Measurements from ENCODE around the gene GALNT10.

The GALNT10 gene

GRCh38 chr5:154242442-154242841 is 51.9 kb downstream of the GALNT10 start:
- in situ Hi-C loops (cut with MboI; ENCODE audit: low sequenced_read_pairs): no loop called here
- no peaks in the 10 kb centered on the region for H3K36me3 ChIP-seq (replicated peaks)
- H3K4me3 ChIP-seq: no peak overlapping the region
- H3K27me3 ChIP-seq (ENCODE audit: low read depth): no peaks in the 10 kb centered on the region
- H3K9me3 ChIP-seq: no peaks in the 10 kb centered on the region
- peak in 1 of 2 experiments; percentile 40 for DNase-seq (ENCODE audit: low spot score in 2 of 2)
- peaks cover 35% of the 10 kb centered on the region for H3K4me1 ChIP-seq

GRCh38 chr5:154242964-154243376 is 52.4 kb downstream of the GALNT10 start:
- Histone ChIP-seq H3K36me3 (replicated peaks) (no peaks in the 10 kb centered on the region), H3K4me3 (no peak overlapping the region), H3K4me1 (peaks cover 35% of the 10 kb centered on the region), H3K9me3 (no peaks in the 10 kb centered on the region), H3K27me3 (ENCODE audit: low read depth) (no peaks in the 10 kb centered on the region)
- in situ Hi-C loops (cut with MboI; ENCODE audit: low sequenced_read_pairs): no loop called here
- DNase-seq (ENCODE audit: low spot score in 2 of 2): no peak

GRCh38 chr5:154243736-154244135 is 53.2 kb downstream of the GALNT10 start:
- H3K27me3 ChIP-seq (ENCODE audit: low read depth): no peaks in the 10 kb centered on the region
- peaks cover 35% of the 10 kb centered on the region for H3K4me1 ChIP-seq
- H3K9me3 ChIP-seq: no peaks in the 10 kb centered on the region
- in situ Hi-C loops (cut with MboI; ENCODE audit: low sequenced_read_pairs): no loop called here
- H3K4me3 ChIP-seq: no peak overlapping the region
- peak in 1 of 2 experiments; percentile 84 for DNase-seq (ENCODE audit: low spot score in 2 of 2)
- no peaks in the 10 kb centered on the region for H3K36me3 ChIP-seq (replicated peaks)

- in situ Hi-C loops (cut with MboI; ENCODE audit: low sequenced_read_pairs): no loop called here
- Histone ChIP-seq H3K4me3 (no peak overlapping the region), H3K9me3 (no peaks in the 10 kb centered on the region), H3K27me3 (ENCODE audit: low read depth) (no peaks in the 10 kb centered on the region), H3K4me1 (peaks cover 35% of the 10 kb centered on the region), H3K36me3 (replicated peaks) (no peaks in the 10 kb centered on the region)
- DNase-seq (ENCODE audit: low spot score in 2 of 2): no peak
These were observed 53.9 kb downstream of the GALNT10 start for GRCh38 chr5:154244476-154244875.

- no peak for DNase-seq (ENCODE audit: low spot score in 2 of 2)
- Histone ChIP-seq H3K36me3 (replicated peaks) (no peaks in the 10 kb centered on the region), H3K9me3 (no peaks in the 10 kb centered on the region), H3K4me1 (peaks cover 6% of the 10 kb centered on the region), H3K4me3 (no peak overlapping the region), H3K27me3 (ENCODE audit: low read depth) (no peaks in the 10 kb centered on the region)
- in situ Hi-C loops (cut with MboI; ENCODE audit: low sequenced_read_pairs): no loop called here
These were observed 58.2 kb downstream of the GALNT10 start for GRCh38 chr5:154248691-154249090.

GRCh38 chr5:154249826-154250225 is 59.3 kb downstream of the GALNT10 start:
- DNase-seq (ENCODE audit: low spot score in 2 of 2): no peak
- Histone ChIP-seq H3K36me3 (replicated peaks) (no peaks in the 10 kb centered on the region), H3K27me3 (ENCODE audit: low read depth) (no peaks in the 10 kb centered on the region), H3K4me3 (no peak overlapping the region), H3K9me3 (no peaks in the 10 kb centered on the region), H3K4me1 (no peaks in the 10 kb centered on the region)
- in situ Hi-C loops (cut with MboI; ENCODE audit: low sequenced_read_pairs): no loop called here

- no peaks in the 10 kb centered on the region for H3K27me3 ChIP-seq (ENCODE audit: low read depth)
- no peaks in the 10 kb centered on the region for H3K36me3 ChIP-seq (replicated peaks)
- in situ Hi-C loops (cut with MboI; ENCODE audit: low sequenced_read_pairs): no loop called here
- no peaks in the 10 kb centered on the region for H3K4me1 ChIP-seq
- no peaks in the 10 kb centered on the region for H3K9me3 ChIP-seq
- no peak for DNase-seq (ENCODE audit: low spot score in 2 of 2)
- no peak overlapping the region for H3K4me3 ChIP-seq
These were observed 61.0 kb downstream of the GALNT10 start for GRCh38 chr5:154251529-154251928.

- in situ Hi-C loops (cut with MboI; ENCODE audit: low sequenced_read_pairs): no loop called here
- H3K27me3 ChIP-seq (ENCODE audit: low read depth): no peaks in the 10 kb centered on the region
- no peaks in the 10 kb centered on the region for H3K9me3 ChIP-seq
- H3K36me3 ChIP-seq (replicated peaks): no peaks in the 10 kb centered on the region
- H3K4me1 ChIP-seq: no peaks in the 10 kb centered on the region
- no peak for DNase-seq (ENCODE audit: low spot score in 2 of 2)
- H3K4me3 ChIP-seq: no peak overlapping the region
These were observed 63.3 kb downstream of the GALNT10 start for GRCh38 chr5:154253807-154254206.

GRCh38 chr5:154254896-154255295 is 64.4 kb downstream of the GALNT10 start:
- H3K27me3 ChIP-seq (ENCODE audit: low read depth): no peaks in the 10 kb centered on the region
- H3K4me3 ChIP-seq: no peak overlapping the region
- H3K36me3 ChIP-seq (replicated peaks): no peaks in the 10 kb centered on the region
- in situ Hi-C loops (cut with MboI; ENCODE audit: low sequenced_read_pairs): no loop called here
- H3K9me3 ChIP-seq: no peaks in the 10 kb centered on the region
- H3K4me1 ChIP-seq: peaks cover 5% of the 10 kb centered on the region
- no peak for DNase-seq (ENCODE audit: low spot score in 2 of 2)

- H3K4me3 ChIP-seq: no peak overlapping the region
- H3K27me3 ChIP-seq (ENCODE audit: low read depth): no peaks in the 10 kb centered on the region
- H3K36me3 ChIP-seq (replicated peaks): no peaks in the 10 kb centered on the region
- peaks cover 19% of the 10 kb centered on the region for H3K4me1 ChIP-seq
- no peaks in the 10 kb centered on the region for H3K9me3 ChIP-seq
- in situ Hi-C loops (cut with MboI; ENCODE audit: low sequenced_read_pairs): no loop called here
- no peak for DNase-seq (ENCODE audit: low spot score in 2 of 2)
These were observed 66.5 kb downstream of the GALNT10 start for GRCh38 chr5:154257046-154257445.

GRCh38 chr5:154258531-154259217 is 68.1 kb downstream of the GALNT10 start:
- Histone ChIP-seq H3K4me1 (peaks cover 24% of the 10 kb centered on the region), H3K4me3 (no peak overlapping the region)
- in situ Hi-C loops (cut with MboI; ENCODE audit: low sequenced_read_pairs): no loop called here

GRCh38 chr5:154260224-154260927 is 69.8 kb downstream of the GALNT10 start:
- no peaks in the 10 kb centered on the region for H3K36me3 ChIP-seq (replicated peaks)
- H3K4me3 ChIP-seq: no peak overlapping the region
- no peaks in the 10 kb centered on the region for H3K27me3 ChIP-seq (ENCODE audit: low read depth)
- H3K9me3 ChIP-seq: no peaks in the 10 kb centered on the region
- peak; percentile 74 to 86 for DNase-seq (ENCODE audit: low spot score in 2 of 2)
- in situ Hi-C loops (cut with MboI; ENCODE audit: low sequenced_read_pairs): no loop called here
- peaks cover 36% of the 10 kb centered on the region for H3K4me1 ChIP-seq

More at GRCh38 chr5:154258531-154259217, 68.1 kb downstream of the GALNT10 start:
- no peak for DNase-seq (ENCODE audit: low spot score in 2 of 2)
- no peaks in the 10 kb centered on the region for H3K36me3 ChIP-seq (replicated peaks)
- no peaks in the 10 kb centered on the region for H3K27me3 ChIP-seq (ENCODE audit: low read depth)
- H3K9me3 ChIP-seq: no peaks in the 10 kb centered on the region

- in situ Hi-C loops (cut with MboI; ENCODE audit: low sequenced_read_pairs): no loop called here
- DNase-seq (ENCODE audit: low spot score in 2 of 2): no peak
- H3K27me3 ChIP-seq (ENCODE audit: low read depth): no peaks in the 10 kb centered on the region
- no peaks in the 10 kb centered on the region for H3K36me3 ChIP-seq (replicated peaks)
- peaks cover 37% of the 10 kb centered on the region for H3K4me1 ChIP-seq
- no peaks in the 10 kb centered on the region for H3K9me3 ChIP-seq
- no peak overlapping the region for H3K4me3 ChIP-seq
These were observed 71.8 kb downstream of the GALNT10 start for GRCh38 chr5:154262342-154262741.

GRCh38 chr5:154264549-154265196 is 74.1 kb downstream of the GALNT10 start:
- H3K4me1 ChIP-seq: peaks cover 44% of the 10 kb centered on the region
- H3K36me3 ChIP-seq (replicated peaks): no peaks in the 10 kb centered on the region
- in situ Hi-C loops (cut with MboI; ENCODE audit: low sequenced_read_pairs): no loop called here
- H3K27me3 ChIP-seq (ENCODE audit: low read depth): no peaks in the 10 kb centered on the region
- DNase-seq (ENCODE audit: low spot score in 2 of 2): peak in 1 of 2 experiments; percentile 41
- H3K4me3 ChIP-seq: no peak overlapping the region
- H3K9me3 ChIP-seq: no peaks in the 10 kb centered on the region
